DMS53 (cell line): ENCODE measurements around the gene PIK3CD.
A peak's percentile ranks its signal among the peaks of the same experiment; 100 is the strongest.

Source experiments
- DNase-seq: peaks from one replicate; lab custom pipeline; 2025; lab: John Stamatoyannopoulos, UW

The PIK3CD gene

DNA sequence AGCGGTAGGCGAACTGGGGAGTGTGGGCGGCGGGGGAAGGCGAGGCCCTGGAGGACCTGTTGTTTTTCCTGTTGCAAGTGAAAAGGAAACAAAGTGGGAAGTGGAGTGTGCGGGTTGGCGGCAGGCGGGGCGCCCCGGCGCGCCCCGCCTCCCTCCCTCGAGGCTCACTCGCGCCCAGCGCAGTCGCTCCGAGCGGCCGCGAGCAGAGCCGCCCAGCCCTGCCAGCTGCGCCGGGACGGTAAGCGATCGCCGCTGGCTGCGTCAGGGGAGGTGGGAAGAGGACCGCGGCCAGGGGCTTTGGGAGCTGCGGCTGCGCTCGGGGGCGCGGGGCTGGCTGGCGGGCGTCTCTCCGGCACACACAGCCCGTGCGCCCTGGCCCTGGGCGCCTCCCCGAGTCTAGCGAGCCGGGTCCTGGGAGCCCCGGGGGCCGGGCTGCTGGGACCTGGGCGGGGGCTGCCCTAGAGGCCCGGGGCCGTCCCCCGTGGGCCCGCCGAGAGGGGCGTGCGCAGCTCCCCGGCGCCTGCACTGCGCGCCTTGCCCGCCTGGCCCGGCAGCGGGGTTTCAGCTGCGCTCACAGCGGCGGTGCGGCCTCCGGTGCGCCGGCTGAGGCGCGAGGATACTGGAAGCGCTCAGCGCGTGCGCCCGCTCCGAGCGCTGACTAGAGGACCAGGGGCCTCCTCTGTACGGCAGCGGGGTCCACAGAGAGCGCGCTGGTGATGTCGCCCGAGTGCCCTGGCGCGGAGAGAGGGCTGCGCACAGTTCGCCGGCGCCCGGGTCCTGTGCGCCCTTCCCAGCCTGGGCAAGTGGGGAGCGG, at the start of gene PIK3CD:
TSS of gene PIK3CD (plus strand) at position 167 of the 814 bp plus-strand sequence. CDS start 58,725 bp downstream, outside the sequence.
- peak; percentile 49 for DNase-seq

DNA sequence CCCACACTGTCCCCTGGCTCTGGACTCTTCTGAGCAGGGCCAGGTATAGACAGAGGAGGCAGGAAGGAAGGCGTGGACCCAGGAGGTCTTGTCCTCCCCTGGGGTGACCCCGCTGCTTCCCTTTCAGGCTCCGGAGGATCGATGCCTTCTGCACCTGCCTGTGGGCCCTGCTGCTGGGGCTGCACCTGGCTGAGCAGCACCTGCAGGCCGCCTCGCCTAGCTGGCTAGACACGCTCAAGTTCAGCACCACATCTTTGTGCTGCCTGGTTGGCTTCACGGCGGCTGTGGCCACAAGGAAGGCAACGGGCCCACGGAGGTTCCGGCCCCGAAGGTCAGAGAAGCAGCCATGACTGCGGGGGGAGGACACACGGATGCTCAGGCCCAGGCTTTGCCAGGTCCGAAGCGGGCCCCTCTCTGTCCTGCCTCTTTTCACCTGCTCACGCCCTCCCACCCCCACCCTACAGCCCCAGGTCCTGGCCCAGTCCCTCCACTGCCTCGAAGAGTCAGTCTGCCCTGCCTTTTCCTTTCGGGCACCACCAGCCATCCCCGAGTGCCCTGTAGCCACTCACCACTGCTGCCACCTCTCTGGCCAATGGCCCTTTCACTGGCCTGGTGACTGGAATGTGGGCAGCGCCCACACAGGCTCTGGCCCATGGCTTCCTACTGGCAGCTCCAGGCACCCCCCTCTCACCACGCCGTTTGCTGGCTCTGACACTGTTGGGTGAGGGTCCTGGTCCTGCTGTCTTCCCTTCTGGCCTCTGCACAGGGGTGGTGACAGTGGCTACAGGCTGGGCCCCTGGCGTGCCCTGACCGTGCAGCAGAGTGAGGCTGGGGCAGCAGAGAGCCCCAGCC, 49.4 kb upstream of the PIK3CD start:
- DNase-seq: no peak

DNA sequence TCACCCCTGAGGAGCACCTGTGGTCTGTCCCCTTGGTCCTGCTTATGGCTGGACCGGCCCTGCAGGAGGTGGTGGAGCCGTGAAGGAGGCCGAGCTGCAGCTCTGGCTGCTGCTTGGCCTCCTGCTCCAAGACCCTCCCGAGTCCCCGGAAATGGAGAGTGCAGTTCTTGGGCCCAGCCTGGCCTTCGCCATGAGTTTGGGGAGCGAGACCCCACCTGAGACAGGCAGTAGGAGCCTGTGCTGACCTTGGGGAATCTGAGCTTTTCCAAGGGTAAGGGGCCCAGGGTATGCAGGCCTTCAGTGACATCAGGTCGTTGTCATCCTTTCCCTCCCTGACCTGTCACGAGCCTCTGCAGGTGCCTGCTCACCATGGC, 48.8 kb upstream of the PIK3CD start:
- DNase-seq: no peak

DNA sequence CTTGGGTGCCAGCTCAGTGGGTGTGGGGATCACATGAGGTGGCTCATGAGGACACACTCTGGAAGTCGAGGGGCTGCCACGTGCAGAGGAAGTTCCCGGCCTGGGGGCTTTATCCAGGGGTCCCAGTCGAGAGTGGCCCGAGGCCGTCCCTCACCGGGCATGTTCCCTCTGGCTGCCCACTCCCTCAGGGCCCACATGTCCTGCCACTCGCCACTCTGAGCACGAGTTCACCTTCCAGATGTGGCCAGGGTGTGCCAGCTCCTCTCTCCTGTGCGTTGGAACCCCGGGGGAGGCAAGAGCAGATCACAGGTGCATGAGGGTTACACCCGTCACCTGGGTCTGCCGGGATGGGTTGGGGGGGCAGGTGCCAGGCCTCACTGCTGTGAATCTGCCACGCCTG, 48.2 kb upstream of the PIK3CD start:
- DNase-seq: no peak

DNA sequence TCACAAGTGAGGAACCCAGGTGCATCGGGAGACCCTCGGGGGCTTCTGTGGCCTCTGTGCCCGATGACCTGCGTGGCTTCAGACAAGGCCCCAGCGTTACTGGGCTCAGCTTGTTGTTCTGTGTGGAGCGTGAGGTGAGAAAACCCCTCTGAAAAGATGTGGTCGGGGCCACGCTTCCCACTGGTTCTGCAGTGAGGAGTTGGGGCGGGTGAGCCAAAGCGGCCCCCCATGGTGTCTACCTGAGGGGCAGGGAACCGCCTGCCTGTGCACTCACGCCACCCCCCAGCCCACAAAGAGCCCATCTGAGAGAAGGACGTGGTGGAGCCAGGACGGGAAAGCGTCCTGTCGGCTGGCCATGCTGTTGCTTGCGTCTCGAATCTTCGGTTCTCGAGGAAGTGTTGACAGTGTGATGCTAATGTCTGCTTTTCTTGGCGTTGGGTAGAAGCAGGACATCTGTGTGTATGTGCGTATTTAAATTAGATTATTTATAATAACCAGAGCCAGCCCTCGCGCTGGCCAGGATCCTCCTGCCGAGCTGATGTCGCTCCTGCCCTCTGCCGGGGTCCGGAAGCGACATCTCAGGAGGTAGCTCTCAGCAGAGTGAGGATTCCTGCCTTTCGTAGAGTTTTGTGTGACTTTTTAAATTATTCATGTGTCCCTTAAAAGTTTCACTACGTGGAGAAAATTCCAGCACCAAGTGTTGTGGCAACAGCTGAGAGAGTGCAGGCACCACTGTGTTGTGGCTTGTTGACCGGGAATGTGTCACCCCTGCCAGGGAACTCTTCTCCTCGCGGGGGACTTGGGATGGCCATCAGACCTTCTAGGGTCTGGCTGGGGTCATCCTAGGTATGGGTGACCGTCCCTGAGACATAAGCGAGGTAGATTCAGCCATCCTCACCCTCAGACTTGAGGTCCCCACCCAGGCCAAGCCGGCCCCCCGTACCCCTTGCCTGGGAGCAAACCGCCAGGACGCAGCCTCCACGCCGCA, 47.5 kb upstream of the PIK3CD start:
- no peak for DNase-seq

DNA sequence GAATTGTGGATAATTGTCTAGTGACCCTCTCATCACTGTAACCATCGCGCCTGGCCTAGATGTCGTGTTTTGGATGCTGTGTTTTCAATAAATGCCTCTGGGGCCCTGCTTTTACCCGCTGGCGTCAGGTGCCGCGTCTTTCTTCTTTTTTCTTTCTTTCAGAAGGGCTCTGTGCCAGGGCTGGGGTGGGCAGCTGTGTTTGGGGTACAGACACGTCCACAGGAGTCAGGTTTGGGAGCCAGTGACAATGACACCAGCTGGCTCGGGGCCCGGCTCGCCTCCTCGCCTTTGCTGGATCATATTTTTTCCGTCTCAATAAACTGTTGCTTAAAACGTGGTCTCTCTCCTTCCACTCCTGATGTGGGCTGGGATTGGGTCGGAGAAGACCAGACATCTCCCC, 46.7 kb upstream of the PIK3CD start:
- DNase-seq: no peak

DNA sequence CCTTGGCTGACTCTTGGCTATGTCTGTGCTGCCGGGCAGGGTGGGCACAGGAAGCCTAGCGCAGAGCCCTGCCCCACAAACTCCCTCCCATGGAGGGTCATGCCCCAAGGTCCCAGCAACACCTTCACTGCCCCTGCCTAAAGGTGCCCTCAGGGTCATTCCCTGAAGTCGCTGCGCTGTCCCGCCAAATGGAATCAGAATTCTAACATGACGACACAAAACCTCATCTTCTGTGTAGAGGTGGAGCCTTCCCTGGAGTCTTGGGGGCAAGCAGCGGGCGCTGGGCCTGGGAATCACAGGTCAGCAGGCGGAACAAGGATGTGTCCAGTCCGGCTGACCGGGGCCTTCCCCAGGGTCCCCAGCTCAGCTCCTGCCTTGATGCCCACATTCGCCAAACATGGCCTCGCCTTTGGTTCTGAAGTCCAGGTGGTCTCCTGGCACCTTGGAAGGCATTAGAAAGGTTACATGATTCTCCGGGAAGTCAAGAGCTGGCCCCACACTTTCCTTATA, 45.5 kb upstream of the PIK3CD start:
- no peak for DNase-seq

DNA sequence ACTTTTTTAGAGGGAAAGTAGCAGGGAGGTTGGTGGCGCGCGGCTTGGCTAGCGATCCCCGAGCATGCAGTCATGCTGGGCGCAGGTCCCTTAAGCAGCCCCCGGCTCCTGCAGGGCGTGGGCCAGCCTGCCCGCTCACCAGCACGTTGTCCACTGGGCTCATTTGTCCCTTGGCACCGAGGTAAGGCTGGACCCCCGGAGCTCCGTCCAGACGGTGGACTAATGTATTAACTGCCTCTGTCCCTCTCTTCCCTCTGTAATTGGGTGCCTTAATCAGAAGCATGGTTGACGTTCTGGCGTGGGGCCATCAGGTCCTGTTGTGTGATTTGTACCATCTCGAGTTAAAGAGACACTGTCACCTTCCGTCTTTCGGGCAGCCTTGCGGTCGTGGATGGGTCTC, 45.1 kb upstream of the PIK3CD start:
- DNase-seq: no peak

DNA sequence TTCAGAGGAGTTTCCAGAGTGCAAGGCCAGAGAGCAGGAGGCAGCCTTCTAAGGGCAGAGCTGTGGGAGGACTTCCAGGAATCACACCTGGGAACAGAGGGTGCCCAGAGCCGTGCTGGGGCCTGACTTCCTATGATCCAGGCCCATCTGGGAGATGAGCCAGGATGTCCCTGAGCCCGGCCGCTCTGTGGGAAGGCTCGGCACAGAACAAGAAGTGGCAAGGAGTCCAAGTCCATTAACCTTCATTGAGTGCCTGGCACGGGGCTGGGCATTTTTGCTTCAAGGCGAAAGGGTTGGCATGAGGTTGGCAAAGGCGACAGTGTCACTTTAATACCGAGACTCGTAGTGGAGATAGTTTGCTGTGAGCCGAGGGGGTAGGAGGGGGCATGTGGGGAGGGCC, 44.6 kb upstream of the PIK3CD start:
- DNase-seq: no peak

DNA sequence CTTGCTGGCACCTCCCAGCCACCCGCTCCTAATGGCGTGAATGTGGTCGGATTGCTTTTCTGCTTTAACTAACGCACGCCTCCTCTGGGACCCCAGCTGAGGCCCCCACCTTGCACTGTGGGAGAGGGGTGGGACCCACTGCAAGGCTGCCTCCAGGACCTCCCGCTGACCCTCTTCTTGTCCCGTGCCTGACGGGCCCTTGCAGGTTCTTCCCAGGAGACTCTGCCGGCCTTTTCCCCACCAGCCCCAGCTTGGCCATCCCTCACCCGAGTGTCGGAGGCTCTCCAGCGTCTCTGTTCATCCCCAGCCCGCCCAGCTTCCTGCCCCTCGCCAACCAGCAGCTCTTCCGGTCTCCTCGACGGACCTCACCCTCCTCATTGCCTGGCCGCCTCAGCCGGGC, 44.2 kb upstream of the PIK3CD start:
- DNase-seq: no peak

DNA sequence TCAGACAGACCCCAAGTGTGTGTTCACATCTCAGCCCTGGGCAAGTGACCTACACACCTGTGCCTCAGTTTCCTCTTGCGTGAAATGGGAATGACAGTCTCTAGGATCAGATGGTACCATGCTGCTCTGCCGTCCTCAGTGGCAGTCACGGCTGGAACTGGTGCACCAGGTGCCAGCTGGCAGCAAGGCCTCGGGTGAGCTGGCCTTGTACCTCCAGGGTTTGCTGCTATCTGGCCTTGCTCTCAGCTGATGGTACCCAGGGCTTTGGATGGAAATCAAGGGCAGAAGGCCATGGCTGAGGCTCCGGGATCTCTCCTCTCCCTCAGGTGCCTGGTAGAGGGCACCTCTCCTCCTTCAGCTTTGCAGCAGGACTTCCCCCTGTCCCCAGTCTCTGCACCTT, 41.5 kb upstream of the PIK3CD start:
- no peak for DNase-seq

DNA sequence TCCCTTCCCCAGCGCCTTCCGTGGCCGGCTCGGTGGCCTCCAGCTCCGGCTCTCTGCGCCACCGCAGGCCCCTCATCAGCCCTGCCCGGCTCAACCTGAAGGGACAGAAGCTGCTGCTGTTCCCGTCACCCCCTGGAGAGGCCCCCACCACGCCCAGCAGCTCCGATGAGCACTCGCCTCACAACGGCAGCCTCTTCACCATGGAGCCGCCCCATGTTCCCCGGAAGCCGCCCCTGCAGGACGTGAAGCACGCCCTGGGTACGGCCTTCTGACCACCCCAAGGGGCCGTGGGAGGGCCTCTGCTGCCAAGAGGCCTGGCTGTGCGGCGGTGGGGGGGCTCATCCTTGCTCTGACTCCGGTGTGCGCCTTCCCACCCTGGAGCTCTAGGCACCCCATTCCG, 41.0 kb upstream of the PIK3CD start:
- DNase-seq: no peak

DNA sequence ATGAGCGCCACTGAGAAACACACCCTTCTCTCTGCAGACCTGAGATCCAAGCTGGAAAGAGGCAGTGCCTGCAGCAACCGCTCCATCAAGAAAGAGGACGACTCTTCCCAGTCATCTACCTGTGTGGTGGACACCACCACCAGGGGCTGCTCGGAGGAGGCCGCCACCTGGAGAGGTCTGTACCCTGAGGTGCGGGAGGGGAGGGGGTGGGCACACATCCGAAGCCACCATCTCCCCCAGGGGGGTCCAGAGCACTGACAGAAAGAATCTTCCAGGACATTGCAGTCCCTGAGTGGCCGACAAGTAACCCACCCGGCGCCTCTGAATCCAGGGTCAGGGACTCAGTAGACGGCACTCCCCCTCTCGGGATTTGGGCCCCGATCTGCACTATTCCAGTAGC, 39.8 kb upstream of the PIK3CD start:
- no peak for DNase-seq

DNA sequence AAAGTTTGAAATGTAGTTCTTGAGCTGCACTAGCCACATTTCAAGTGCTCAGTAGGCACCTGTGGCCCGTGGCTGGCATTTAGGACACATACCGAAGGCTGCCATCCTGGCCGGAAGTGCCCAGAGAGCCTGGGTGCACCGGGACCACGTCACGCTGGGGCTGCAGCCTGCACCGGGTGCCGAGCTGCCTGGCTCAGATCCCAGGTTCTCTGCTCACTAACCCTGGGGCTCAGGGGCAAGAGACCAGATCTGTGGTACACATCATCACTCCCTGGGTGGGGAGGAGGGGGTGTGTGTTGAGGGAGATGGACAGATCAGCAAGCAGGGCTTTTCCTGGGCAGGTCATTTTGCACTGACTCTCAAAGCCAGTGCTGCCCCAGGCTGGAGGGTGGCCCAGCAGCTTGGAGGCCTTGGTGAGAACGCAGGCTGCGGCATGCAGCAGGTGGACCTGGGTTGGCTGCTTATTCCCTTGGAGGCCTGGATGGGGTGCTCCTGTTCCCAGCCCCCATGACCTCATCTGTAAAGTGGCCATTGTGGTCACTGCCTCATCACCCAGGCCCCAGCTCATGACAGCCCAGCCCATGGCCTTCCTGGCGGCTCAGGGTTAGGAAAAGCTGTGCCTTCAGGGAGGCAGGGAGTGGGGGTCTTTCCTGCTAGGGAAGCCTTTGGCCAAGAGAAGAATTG, 39.2 kb upstream of the PIK3CD start:
- DNase-seq: no peak

DNA sequence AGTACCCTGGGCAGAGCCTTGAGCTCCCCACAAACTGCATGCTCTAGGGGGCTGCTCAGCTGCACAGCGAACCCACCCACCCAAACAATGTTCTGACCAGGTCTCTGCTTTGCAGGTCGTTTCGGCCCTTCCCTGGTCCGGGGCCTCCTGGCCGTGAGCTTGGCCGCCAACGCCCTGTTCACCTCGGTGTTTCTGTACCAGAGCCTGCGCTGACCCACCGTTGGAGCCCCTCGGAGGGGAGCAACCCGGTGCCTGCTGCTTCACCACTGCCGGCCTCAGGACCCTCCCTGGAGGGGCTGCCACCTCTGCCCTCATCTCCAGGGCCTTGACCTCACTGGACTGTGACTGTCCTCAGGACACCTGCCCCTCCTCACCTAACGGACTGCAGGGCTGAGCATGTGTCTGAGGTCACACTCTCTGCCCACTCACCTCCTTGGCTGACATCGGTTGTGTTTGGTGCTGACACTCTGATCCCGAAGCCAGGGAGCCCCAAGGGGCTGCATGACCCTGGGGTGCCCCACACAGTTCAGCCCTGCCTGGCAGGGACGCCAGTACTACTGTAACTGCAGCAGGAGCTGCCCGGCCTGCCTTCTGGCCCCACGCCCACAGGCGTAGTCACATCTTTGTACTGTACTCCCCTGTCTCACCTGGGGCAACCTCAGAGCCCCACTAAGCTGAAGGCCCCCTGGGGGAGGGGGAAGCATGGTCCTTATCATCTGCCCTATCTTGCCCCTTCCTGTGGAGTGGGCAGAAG, 38.5 kb upstream of the PIK3CD start:
- no peak for DNase-seq

DNA sequence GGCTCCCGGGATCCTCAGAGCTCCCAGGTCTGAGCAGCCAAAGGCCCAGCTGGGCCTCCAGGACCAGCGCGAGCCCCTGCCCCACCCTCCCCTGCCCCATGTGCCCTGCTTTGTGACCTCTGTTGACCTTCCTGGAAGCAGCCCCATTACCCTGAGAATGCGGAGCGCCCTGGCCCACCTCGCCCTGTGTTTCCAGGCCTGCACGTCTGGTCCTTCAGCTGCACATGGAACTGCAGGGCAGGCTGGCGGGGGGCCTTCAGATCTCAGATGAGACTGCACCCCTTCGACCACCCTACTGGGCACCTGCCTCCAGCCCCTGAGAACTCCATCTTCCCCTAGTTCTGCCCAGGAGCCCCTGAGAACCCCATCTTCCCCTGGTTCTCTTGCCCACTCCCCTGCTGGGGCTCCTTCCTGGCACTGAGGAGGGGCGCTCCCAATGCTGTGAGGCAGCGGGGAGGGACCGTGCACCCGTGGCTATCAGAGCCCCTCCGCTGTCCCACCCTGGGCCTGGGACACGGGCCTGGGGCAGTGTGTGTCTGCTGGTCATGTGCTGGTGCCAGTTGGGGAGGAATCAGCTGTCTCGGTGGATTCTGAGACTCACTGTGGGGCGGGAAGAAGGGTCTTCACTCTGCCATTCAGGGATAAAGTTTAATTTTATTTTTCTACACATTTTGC, 37.8 kb upstream of the PIK3CD start:
- DNase-seq: no peak

DNA sequence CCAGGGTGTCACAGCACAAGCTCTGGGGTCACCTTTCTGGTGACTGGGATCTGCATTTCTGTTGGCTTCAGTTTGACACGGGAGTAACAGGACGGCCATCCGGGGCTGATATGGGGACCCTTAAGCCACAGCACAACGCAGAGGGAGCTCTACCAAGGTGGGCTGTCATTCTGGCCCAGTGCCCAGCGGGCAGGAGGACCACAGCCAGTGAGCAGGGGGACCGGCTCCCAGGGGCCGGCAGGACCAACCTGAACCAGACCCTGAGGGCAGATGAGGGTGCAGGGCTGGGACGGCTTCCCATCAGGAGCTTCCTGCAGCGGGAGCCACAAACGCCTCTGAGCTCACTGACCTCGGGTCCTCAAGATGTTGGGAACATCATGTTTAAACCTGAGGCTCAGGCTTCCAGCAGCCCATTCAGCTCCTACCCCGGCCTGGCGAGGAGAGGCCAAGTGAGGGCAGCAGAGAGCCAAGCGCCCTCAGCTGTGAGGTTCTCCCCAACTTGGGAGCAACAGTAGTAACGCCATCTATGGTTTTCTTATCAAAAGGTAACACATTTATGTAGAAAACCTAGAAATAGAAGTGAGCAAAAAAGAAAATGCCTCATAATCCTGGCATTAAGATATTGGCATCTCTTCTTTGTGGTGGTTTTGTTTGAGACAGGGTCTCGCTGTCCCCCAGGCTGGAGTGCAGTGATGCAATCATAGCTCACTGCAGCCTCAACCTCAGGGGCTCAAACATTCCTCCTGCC, 36.0 kb upstream of the PIK3CD start:
- DNase-seq: peak; percentile 66

DNA sequence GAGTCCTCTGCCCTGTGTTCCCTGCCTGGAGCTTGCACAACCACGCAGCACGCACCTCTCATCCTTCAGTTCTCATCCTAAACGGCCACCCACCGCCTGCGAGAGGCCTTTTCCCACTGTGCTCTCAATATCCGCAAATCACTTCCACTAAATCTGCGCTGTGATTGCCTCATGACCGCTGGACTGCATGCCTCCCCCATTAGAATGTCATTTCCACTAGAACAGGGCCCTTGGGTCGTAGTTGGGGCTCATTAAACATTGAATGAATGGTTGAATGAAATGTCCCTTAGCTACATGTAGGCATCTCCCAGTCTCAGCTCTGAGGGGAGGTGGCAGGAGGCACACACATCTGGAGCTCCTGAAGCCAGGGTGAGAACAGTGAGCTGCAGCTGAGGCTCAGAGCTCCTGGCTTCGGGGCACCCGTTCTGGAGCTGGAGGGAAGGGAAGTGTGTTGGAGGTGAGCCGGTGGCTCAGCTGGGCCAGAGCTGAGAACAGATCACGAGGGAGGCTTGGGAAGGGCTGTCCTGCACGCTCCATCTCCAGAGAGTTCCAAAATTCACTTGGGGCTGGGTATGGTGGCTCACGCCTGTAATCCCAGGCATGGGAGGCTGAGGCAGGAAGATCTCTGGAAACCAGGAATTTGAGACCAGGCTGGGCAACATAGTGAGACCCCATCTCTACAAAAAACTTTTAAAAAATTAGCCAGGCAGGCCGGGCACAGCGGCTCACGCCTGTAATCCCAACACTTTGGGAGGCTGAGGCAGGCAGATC, 32.4 kb upstream of the PIK3CD start:
- no peak for DNase-seq
